Stimulated activated effector memory CD8-positive, alpha-beta T cell treated with anti-CD3 and anti-CD28 coated beads, Interleukin-12 subunit alpha, Interleukin-12 subunit beta, amount 100 ng/mL, for 72 hours (primary cell): ENCODE measurements around the gene SRXN1.

Experiments used
- ATAC-seq: fragments of 150-1000 bp; cut with Tn5 transposase; 2 replicates; pipeline ENCODE4 v1.10.0; 2021
- DNase-seq, 2 donors: peaks; one replicate each; pipeline ENCODE4 v3.0.0; 2021 to 2022; ENCODE audit warnings: low spot score in 2 of 2
- H3K27ac Mint-ChIP-seq: one replicate; pipeline ENCODE4 v1.8.0; 2022; ENCODE audit warnings: mild to moderate bottlenecking, mixed read lengths
- H3K36me3 Mint-ChIP-seq: one replicate; pipeline ENCODE4 v1.8.0; 2022; ENCODE audit warnings: mild to moderate bottlenecking, mixed read lengths
- H3K4me1 Mint-ChIP-seq: one replicate; pipeline ENCODE4 v1.8.0; 2022; ENCODE audit warnings: mixed read lengths
- H3K4me3 Mint-ChIP-seq: one replicate; pipeline ENCODE4 v1.8.0; 2022; ENCODE audit warnings: mild to moderate bottlenecking, mixed read lengths
- H3K9me3 Mint-ChIP-seq: one replicate; pipeline ENCODE4 v1.8.0; 2022; ENCODE audit warnings: mixed read lengths

Gene SRXN1

DNA sequence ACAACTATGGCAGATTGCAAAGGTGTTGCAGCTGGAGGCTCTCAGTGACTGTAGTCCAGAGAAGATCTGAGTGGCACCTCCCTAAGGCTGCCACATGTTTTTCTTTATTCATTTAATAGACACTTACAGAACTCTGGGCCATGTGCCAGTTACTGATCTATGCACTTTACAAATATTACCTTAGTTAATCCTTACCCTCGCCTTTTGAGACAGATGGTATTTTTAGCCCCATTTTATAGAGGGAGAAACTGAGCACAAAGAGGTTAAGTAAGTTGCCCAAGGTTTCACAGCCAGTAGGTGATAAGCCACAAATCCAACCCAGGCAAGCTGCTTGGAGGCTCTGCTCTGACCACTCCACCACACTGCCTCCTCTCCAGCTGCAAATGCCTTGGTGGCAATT lies 29.1 kb upstream of the SRXN1 start:
- Mint-ChIP-seq H3K9me3 (no peaks in the 10 kb centered on the region), H3K4me3 (no peak overlapping the region)

DNA sequence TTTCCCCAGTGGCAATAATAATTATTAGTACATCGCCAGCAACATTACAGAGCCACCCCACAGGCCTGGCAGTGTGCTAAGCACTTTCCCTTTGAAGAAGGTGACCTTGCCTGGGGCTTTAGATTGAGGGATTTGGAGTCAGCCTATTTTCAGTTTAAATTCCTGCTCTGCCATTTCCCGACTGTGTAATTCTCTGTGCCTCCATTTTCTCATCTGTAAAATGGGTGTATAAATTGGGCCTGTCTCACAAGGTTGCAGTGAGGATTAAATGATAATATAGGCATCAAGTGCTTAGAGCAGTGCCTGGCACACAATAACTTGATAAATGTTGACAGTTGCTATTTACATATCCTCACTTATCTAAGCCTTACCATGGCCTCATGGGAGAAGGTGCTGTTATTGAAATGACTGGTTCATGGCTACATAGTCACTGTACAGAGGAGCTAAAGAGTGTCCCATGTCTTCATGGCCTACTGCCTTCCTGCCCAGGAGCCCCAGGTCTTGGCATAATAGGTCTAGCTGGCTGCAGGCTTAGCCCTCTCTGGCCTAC lies 27.7 kb upstream of the SRXN1 start:
- H3K4me3 Mint-ChIP-seq = no peak overlapping the region
- ATAC-seq = no peak

More for the DNA sequence above, 29.1 kb upstream of the SRXN1 start:
- ATAC-seq = no peak
- H3K4me1 Mint-ChIP-seq = no peaks in the 10 kb centered on the region
- H3K36me3 Mint-ChIP-seq = no peaks in the 10 kb centered on the region
- H3K27ac Mint-ChIP-seq = no peak overlapping the region
- no peak for DNase-seq

DNA sequence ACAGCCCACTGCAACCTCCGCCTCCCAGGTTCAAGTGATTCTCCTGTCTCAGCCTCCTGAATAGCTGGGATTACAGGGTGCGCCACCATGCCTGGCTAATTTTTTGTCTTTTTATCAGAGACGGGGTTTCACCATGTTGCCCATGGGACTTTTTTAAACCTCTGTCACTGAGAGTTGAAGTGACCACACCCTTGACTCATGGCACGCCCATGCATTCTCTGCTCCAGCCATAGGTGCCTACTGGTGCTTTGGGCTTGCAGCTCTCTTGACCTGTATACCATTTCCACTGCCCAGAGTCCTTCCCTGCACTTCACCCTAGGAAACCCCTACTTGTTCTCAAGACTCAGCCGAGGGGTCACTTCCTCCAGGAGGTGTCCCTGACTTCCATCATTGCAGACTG lies 25.0 kb upstream of the SRXN1 start:
- H3K4me1 Mint-ChIP-seq = peaks cover 8% of the 10 kb centered on the region
- no peak overlapping the region for H3K27ac Mint-ChIP-seq
- ATAC-seq (no peak), DNase-seq (no peak)
- no peak overlapping the region for H3K4me3 Mint-ChIP-seq
- H3K9me3 Mint-ChIP-seq = no peaks in the 10 kb centered on the region
- H3K36me3 Mint-ChIP-seq = peaks cover 6% of the 10 kb centered on the region

More for the DNA sequence above, 27.7 kb upstream of the SRXN1 start:
- peaks cover 7% of the 10 kb centered on the region for H3K4me1 Mint-ChIP-seq
- DNase-seq = no peak
- H3K27ac Mint-ChIP-seq = no peak overlapping the region
- H3K9me3 Mint-ChIP-seq = no peaks in the 10 kb centered on the region
- H3K36me3 Mint-ChIP-seq = peaks cover 6% of the 10 kb centered on the region

DNA sequence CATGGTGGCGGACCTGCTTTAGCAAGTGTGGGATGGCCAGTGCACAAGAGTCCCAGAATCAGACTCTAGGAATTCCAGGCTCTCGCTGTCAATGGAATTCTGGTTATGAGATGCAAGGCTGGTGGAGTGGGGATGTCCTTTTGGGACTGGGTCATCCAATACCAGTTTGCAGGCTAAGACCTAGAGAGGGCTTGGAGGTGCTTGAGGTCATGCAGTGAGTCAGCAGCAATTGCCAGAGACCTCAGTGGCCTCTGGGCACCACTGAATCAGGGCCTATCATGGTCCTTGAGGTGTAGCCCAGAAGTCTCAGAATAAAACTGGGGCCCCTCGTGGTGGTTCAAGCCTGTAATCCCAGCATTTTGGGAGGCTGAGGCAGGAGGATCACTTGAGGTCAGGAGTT lies 24.0 kb upstream of the SRXN1 start:
- Mint-ChIP-seq H3K27ac (no peak overlapping the region), H3K9me3 (no peaks in the 10 kb centered on the region), H3K4me3 (no peak overlapping the region), H3K36me3 (peaks cover 6% of the 10 kb centered on the region), H3K4me1 (peaks cover 10% of the 10 kb centered on the region)
- DNase-seq = no peak
- no peak for ATAC-seq

DNA sequence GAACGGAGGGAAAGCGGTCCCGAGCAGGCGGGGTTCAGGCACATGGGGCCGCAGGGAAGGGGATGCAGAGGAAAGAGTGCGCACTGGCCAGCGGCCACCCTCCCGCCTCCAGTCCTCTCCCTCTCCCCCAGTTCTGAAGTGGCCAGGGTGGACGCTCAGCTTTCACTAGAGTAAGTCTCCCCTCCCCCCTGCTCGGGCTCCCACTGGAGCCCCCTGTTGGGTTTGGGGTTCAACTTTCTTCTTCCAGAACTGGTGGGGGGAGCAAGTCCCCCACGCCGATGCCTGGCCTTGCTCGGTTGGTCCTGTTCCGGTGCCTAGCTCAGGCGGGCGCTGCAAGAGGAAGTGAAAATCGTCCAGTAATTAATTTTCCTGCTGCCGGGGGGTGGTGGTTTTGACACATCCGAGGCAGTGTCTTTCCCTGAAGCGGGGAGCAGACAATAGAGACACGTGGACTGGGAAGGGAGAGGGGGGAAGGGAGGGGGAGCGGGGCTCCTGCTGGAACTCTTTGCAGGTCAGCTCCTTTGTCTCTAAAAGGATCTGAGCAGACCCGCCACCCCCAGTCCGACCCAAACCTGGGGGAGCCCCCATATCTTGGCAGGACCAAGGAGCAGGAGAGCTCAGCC lies 23.4 kb upstream of the SRXN1 start:
- H3K27ac Mint-ChIP-seq = no peak overlapping the region
- DNase-seq = no peak
- H3K9me3 Mint-ChIP-seq = no peaks in the 10 kb centered on the region
- peaks cover 6% of the 10 kb centered on the region for H3K36me3 Mint-ChIP-seq
- ATAC-seq = no peak
- H3K4me3 Mint-ChIP-seq = no peak overlapping the region
- H3K4me1 Mint-ChIP-seq = peaks cover 15% of the 10 kb centered on the region

DNA sequence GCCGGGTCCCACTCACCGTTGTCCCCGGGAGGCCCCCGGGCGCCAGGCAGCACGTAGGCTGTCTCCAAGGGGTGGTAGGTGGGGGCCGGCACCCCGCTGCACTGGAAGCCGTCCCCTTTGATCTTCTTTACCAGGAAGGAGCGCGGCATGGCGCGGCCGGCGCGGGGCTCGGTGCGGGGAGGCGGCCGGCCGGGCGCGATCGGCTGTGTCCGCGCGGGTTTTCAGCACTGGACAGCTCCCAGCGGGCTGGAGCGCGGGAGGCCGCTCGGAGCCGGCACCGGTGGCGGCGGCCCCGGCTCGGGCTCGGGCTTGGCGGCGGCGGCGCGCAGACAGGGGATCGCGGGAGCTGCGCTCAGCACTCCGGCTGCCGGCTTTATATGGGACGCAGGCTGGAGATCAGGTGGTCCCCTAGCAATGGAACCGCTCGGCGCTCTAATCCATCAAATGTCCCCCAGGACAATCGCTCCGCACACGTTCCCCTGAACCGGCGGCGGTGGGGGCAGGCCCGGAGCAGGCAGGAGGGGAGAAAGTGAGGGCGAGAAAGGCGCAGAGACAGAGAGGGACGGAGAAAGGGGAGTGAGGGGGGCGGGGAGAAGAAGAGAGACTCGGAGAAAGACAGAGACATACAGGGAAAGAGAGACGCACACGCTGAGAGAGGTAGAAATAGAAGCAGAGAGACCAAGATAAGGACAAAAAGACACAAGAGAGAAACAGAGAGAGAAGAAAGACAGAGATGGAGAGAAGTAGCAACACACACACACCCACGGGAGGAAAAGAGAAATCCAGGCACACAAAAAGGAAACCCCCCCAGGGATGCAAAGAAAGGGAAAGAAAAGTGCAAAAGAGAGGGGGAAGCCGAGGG lies 22.7 kb upstream of the SRXN1 start, which contains the start of gene SCRT2:
TSS of gene SCRT2 (minus strand) at position 350 of the 862 bp plus-strand sequence. CDS start at position 149, 201 bp downstream.
- peak; percentile 78 for ATAC-seq
- Mint-ChIP-seq H3K27ac (no peak within 1 kb of the TSS), H3K9me3 (no peaks in the 10 kb centered on the region), H3K36me3 (peaks cover 6% of the 10 kb centered on the region), H3K4me3 (no peak within 1 kb of the TSS), H3K4me1 (peaks cover 17% of the 10 kb centered on the region)
- DNase-seq = peak; percentile 54 to 68

DNA sequence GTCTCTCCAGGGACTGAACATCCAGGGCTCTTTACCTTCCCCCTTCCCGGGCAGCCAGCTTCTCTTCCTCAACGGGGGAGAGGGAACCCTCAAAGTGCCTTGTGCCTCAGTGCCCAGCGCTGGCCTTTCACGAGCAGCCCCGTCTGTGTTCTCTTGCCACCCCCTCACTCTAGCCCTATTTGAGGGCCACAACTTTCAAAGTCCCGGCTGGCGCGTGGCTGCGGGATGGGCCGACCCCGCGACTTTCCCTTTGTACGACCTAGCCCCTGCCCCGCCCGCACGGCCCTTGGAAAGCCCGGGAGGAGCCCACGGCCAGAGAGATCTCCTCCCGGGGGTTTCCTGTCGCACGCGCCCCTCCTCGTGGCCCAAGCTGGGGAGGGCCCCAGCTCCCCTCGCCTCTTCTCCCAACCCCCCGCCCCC lies 22.0 kb upstream of the SRXN1 start:
- Mint-ChIP-seq H3K9me3 (no peaks in the 10 kb centered on the region), H3K4me1 (peaks cover 17% of the 10 kb centered on the region), H3K36me3 (peaks cover 6% of the 10 kb centered on the region), H3K4me3 (no peak overlapping the region), H3K27ac (no peak overlapping the region)
- DNase-seq = no peak
- no peak for ATAC-seq

DNA sequence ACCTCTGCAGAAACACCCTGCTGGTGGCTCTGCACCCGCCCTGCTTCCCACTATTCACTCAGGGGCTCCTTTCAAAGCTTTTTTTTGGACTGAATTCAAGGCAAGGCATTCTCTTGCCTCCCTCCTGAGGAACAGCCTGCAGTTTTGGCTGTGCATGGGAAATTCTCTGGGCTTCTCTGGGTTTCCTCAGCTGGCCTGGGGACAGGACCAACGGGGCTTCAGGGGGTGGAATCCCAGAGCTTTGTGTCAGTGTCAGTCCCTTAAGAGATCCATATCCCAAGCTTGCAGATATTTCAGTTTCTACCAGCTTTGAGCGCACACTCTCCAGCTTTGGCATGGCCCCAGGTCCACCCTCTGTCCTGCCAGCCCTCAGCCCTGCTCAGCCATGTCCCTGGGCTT lies 20.6 kb upstream of the SRXN1 start:
- ATAC-seq (no peak), DNase-seq (no peak)
- H3K36me3 Mint-ChIP-seq = peaks cover 6% of the 10 kb centered on the region
- H3K27ac Mint-ChIP-seq = no peak overlapping the region
- peaks cover 17% of the 10 kb centered on the region for H3K4me1 Mint-ChIP-seq
- no peaks in the 10 kb centered on the region for H3K9me3 Mint-ChIP-seq
- no peak overlapping the region for H3K4me3 Mint-ChIP-seq

DNA sequence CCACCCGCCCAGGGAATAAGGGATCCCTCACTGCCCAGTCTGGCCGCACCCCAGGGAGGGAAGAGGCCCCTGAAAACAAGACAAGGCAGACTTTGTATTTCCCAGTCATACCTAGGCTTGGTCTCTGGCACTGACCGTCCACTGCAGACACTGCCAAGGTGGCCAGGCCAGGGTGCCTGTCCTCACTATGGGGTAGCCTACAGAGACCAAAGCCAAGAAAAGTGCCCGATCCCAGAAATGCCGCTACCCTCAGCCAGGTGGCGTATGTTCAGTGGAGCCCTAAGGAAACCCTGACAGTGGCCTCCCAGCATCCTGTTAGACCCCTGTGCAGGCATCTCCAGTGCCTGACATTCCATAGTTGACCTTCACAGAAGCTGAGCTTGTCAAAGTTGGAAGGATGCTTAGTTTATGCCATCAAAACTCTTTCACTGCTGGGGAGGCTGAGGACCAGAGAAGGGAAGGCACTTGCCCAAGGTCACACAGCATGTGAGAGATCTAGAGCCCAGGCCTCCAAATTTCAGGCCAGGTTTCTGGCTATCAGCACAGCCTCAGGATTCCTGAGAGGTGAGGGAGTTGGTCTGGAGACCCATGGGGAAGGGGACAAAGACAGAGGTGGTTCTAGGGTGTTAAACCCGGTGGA lies 20.1 kb upstream of the SRXN1 start:
- peaks cover 17% of the 10 kb centered on the region for H3K4me1 Mint-ChIP-seq

DNA sequence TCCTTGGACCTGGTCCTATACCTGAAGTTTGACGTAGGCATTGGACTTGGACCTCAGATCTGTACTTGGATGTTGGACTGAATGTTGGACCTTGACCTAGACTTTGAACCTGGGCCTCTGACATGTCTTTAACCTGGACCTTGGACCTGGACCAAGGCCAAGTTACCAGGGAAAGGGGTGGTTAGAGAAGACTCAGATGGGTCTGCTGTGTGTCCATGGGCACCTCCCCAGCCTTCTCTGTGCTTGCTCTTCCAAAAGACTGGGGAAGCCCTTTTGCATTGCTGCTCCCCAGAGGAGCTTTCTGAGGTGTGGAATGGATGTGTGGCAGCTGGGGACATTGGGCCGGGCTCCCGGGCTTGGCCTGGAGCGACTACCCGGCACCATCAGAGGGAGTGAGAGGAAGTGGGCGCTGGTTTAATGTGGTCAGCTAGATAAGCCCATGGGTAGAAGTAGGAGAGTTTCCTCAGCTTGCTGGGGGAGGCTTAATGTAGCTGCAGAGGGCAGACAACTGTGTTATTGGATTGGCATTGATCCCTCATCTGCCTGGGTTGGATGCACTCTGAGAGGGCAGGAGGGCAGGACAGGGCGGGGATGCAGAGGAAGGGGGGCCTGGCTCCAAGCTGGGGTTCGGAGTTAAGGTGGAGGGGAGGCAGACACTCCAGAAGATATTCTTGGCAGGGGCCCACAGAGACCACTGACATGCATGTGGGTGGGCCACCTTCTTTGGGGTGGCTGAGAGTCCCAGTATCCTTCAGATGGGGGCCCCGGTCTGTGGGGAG lies 18.4 kb upstream of the SRXN1 start:
- no peaks in the 10 kb centered on the region for H3K9me3 Mint-ChIP-seq
- DNase-seq (no peak), ATAC-seq (no peak)
- no peak overlapping the region for H3K4me3 Mint-ChIP-seq
- H3K27ac Mint-ChIP-seq = no peak overlapping the region
- H3K36me3 Mint-ChIP-seq = peaks cover 6% of the 10 kb centered on the region
- peaks cover 17% of the 10 kb centered on the region for H3K4me1 Mint-ChIP-seq

More for the DNA sequence above, 20.1 kb upstream of the SRXN1 start:
- Mint-ChIP-seq H3K27ac (no peak overlapping the region), H3K4me3 (no peak overlapping the region), H3K36me3 (peaks cover 6% of the 10 kb centered on the region), H3K9me3 (no peaks in the 10 kb centered on the region)
- DNase-seq (no peak), ATAC-seq (no peak)

DNA sequence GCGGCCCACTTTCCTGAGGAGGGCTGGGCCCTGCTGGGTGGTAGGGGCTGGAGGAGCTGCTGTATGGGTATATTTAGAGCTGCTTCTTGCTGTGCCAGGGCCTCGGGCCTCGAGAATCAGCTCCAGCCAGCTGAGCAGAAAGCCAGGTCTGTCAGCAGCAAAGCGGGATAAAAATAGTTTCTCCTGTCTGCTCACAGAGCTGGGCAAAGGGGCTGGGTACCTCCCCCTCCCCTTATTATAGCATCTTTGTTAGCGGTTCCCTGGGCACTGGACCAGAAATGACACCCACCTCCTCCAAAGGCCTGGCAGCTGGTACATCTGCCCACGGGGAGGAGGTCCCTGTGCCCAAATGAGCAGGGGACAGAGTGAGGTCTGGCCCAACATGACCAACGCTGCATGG lies 16.6 kb upstream of the SRXN1 start:
- Mint-ChIP-seq H3K4me1 (peaks cover 13% of the 10 kb centered on the region), H3K4me3 (no peak overlapping the region), H3K27ac (no peak overlapping the region), H3K9me3 (no peaks in the 10 kb centered on the region), H3K36me3 (no peaks in the 10 kb centered on the region)
- ATAC-seq (no peak), DNase-seq (no peak)

DNA sequence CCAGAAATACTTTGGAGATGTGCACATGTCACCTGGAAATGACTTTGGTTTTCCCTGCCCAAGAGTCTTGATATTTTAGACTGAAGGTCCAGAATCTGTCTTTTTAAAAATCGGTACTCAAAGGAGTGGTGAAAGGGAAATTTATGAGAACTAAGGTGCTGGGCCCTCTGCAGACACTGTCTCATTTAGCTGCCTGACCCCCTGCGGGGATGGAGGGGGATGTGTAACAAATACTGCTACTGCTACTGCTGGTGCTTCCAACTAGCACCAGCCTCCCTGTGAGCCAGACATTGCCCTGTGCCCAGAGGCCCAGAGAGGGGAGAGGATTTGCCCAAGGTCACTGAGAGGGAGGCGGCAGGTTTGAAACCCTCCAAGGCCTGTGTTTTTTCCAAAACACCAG lies 15.6 kb upstream of the SRXN1 start:
- Mint-ChIP-seq H3K9me3 (no peaks in the 10 kb centered on the region), H3K4me3 (no peak overlapping the region), H3K4me1 (peaks cover 13% of the 10 kb centered on the region), H3K36me3 (no peaks in the 10 kb centered on the region), H3K27ac (no peak overlapping the region)
- ATAC-seq (no peak), DNase-seq (no peak)

DNA sequence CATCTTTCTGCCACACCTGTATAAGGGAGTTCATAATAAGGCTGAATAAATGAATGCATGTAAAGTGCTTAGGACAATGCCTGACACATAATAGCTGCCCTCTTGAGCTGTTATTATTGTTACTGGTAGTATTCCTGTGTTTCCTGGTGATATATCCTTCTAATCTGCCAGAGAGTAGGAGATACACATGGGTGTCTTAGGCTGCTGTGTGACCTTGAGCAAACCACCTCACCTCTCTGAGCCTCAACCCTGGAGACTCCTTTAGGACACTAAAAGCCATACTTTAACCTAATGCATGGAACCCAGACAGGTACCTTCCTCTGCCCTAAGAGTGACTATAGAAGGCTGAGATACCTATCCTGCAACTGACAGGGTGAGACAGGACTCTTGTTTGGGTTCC lies 15.1 kb upstream of the SRXN1 start:
- Mint-ChIP-seq H3K4me3 (no peak overlapping the region), H3K4me1 (peaks cover 16% of the 10 kb centered on the region), H3K36me3 (peaks cover 4% of the 10 kb centered on the region), H3K9me3 (no peaks in the 10 kb centered on the region), H3K27ac (no peak overlapping the region)
- DNase-seq = no peak
- no peak for ATAC-seq

DNA sequence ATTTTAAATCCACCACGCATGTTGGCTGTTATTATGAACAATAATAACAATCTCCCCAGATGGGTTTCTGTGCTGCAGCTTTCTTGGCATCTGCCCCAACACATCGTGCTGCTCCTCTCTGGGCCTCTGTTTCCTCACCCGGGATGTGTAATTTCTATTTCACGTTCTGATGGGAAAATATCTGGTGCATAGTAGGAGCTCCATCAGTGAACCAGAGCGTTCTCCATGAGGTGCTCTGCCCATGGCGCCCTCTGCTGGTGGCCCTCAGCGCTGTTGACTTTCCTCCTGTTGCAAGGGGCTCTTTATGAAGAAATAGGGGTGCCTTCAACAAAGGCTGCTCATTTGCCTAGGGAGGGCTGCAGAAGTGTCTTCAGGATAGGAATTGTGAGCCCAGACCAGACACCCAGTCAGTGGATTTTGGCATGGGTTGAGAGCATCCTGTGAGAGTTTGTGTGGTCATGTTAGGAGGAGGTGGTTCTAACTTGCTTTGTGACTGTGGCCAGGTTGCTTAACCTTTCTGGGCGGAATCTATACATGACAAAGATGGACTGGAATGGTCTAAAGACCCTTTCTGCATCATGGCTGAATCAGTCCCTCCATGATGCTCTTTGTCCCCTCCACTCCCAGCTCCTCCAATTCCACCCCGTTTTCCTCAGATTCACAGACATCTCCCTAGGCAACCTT lies 14.5 kb upstream of the SRXN1 start:
- Mint-ChIP-seq H3K9me3 (no peaks in the 10 kb centered on the region), H3K4me3 (no peak overlapping the region), H3K27ac (no peak overlapping the region), H3K4me1 (peaks cover 20% of the 10 kb centered on the region), H3K36me3 (peaks cover 7% of the 10 kb centered on the region)
- ATAC-seq (peak; percentile 59), DNase-seq (peak; percentile 57 to 78)
